Measurements from ENCODE around the gene RBM12.

Gene RBM12

DNA sequence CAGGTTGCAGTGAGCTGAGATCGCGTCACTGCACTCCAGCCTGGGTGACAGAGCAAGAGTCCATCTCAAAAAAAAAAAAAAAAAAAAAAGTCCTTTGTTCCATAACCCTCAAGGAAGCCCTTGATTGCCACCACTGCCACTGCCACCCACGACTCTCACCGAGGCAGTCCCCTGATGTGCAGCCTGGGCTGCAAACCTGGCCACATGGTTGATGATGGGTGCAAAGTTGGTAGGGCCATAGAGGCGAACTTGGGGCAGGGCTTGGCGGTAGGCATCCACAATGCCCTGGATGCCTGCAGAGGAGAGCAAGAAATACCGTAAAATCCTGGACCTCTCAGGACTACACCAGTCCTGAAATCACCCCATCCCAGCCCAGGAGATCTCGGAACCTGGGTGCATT lies 37.6 kb downstream of the RBM12 start:
- FAIRE-seq (no peak), DNase-seq (ENCODE audit: insufficient read length, low spot score) (no peak)
- no peak for TF ChIP-seq CTCF (IDR thresholded peaks at IDR 0.05; ENCODE audit: insufficient read depth, missing control alignments)

DNA sequence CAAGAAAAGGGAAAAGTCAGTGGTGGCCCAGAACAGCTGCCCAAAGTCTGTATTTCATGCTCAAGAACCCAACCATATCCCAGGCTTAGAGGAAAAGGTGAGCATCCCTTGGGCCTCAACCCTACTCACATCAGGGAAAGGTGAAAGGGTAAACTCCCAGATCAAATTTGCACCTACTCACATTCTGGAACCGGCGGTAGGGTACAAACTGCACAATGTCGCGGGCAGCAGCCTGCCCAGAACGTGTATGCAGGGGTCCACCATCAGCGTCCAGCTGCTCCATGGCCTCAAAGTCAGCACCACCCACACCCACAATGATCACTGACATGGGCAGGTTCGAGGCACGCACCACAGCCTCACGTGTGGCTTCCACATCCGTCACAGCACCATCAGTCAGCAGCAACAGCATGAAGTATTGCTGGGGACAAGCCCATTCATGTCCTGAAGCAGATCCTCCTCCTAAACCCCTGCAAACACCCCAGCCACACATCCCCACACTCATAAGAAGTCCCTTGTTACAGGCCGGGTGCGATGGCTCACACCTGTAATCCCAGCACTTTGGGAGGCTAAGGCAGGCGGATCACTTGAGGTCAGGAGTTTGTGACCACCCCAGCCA lies 38.2 kb downstream of the RBM12 start:
- DNase-seq (ENCODE audit: insufficient read length, low spot score) (no peak), FAIRE-seq (no peak)
- no peak for TF ChIP-seq CTCF (IDR thresholded peaks at IDR 0.05; ENCODE audit: insufficient read depth, missing control alignments)

DNA sequence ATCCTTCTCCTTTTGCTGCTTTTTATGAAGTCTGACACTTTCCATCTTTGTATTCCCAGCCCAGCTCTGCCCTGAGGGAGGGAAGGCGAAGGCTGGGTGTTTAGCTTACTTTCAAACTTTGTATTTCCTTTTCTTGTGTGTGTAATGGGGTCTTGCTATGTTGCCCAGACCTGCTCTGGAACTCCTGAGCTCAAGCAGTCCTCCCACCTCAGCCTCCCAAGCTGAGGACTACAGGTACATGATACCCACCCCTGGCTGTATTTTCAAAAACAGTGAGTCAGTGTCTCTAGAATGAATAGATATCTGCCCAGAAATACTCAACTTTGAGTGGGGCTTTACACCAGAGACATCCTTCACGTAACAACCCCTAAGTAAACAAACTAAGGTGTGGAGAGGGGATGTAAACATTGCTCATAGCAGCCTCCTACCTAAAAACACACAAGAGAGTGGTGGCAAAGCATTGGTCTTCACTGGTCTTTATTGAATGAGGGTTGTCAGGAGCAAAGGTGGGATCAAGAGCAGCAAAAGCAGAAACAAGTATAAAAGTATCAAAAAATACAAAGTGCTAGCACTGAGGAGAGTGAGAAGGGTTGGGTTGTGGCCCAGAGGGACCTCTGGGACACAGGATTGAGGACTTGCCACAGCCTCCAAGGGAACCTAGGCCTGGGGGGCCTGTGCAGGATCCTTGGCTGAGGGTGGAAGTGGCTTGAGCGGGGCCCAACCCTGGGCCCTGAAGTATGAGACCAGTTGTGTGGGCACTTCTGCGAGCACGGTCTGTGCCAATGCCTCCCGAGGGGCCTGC lies 38.9 kb downstream of the RBM12 start:
- FAIRE-seq (no peak), DNase-seq (ENCODE audit: insufficient read length, low spot score) (no peak)
- TF ChIP-seq CTCF (IDR thresholded peaks at IDR 0.05; ENCODE audit: insufficient read depth, missing control alignments): no peak

GRCh38 chr20:35621560-35621946 lies 43.1 kb downstream of the RBM12 start:
- no peak for TF ChIP-seq CTCF (IDR thresholded peaks at IDR 0.05; ENCODE audit: insufficient read depth, missing control alignments)
- DNase-seq (ENCODE audit: insufficient read length, low spot score) (no peak), FAIRE-seq (no peak)

- no peak for TF ChIP-seq CTCF (IDR thresholded peaks at IDR 0.05; ENCODE audit: insufficient read depth, missing control alignments)
- DNase-seq (ENCODE audit: insufficient read length, low spot score): no peak
- no peak for FAIRE-seq
Measured at GRCh38 chr20:35620818-35621559, 43.7 kb downstream of the RBM12 start.

DNA sequence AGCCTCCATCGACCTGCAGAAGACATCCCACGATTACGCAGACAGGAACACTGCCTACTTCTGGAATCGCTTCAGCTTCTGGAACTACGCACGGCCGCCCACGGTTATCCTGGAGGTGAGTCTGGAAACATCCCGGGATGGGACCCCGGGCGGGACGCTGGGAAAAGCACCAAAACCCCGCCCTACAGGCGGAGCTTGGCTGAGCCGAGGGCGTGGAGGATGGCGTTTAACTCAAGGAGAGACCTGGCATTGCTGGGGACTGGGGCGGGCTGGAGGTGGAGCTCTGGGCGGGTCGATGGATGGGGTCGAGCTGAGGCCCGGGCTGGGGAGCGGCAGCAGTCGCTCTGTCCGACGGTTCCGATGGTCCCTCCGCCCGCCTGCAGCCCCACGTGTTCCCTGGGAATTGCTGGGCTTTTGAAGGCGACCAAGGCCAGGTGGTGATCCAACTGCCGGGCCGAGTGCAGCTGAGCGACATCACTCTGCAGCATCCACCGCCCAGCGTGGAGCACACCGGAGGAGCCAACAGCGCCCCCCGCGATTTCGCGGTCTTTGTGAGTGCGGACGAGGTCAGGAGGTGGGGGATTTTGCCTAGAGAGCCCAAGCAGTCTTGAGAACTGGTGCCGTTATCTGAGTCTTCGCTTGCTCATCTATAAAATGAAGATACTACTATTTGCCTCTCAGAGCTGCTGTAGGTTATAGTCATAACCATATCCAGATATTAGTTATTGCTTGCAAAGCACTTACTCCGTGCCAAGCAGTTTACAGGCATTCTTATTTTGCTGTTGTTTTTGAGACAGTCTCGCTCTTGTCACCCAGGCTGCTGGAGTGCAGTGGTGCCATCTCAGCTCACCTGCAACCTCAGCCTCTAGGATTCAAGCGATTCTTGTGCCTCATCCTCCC lies 45.3 kb downstream of the RBM12 start:
- FAIRE-seq (no peak), DNase-seq (ENCODE audit: insufficient read length, low spot score) (peak; percentile 84)
- peak; percentile 59 for TF ChIP-seq CTCF (IDR thresholded peaks at IDR 0.05; ENCODE audit: insufficient read depth, missing control alignments)

Measured in D721Med (cell line).